C4-2B (cell line): ENCODE data around the gene R3HDM4.

ENCODE experiments used
- ZFX ChIP-seq: fragments of 450-650 bp; IDR thresholded peaks from 2 replicates; pipeline ENCODE4 v1.6.1; 2017
- TF ChIP-seq, protein P1 (sequence below): fragments of 450-650 bp; conservative IDR thresholded peaks from 2 replicates; pipeline ENCODE4 v1.5.1; 2017; ENCODE audit warnings: mild to moderate bottlenecking

DNA sequence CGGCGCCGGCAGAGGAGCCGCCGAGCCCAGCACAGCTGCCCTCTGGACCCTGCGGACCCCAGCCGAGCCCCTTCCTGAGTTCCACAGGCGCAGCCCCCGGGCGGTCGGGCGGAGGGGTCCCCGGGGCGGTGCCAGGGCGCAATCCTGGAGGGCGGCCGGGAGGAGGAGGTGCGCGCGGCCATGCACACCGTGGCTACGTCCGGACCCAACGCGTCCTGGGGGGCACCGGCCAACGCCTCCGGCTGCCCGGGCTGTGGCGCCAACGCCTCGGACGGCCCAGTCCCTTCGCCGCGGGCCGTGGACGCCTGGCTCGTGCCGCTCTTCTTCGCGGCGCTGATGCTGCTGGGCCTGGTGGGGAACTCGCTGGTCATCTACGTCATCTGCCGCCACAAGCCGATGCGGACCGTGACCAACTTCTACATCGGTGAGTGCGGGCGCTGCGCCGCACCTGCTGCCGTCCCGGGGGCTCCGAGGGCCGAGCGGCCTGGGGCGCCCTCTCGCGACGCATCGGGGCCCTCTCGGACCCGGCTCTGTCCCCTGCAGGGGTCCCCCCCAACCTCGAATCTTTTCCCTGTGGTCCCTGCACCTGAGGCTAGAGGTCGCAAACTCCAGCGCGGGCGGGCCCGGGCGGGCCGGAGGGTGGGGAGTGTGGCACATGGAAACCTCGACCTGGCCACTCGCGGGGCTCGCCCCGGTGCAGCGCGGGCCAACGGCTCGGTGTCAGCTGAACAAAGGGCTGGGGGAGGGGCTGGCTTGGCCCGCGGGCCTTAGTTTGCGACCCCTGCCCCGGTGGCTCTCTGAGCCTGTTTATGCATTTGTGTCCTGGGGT, 4.5 kb upstream of the R3HDM4 start, which contains the start of gene KISS1R:
- TF ChIP-seq, protein P1, sequence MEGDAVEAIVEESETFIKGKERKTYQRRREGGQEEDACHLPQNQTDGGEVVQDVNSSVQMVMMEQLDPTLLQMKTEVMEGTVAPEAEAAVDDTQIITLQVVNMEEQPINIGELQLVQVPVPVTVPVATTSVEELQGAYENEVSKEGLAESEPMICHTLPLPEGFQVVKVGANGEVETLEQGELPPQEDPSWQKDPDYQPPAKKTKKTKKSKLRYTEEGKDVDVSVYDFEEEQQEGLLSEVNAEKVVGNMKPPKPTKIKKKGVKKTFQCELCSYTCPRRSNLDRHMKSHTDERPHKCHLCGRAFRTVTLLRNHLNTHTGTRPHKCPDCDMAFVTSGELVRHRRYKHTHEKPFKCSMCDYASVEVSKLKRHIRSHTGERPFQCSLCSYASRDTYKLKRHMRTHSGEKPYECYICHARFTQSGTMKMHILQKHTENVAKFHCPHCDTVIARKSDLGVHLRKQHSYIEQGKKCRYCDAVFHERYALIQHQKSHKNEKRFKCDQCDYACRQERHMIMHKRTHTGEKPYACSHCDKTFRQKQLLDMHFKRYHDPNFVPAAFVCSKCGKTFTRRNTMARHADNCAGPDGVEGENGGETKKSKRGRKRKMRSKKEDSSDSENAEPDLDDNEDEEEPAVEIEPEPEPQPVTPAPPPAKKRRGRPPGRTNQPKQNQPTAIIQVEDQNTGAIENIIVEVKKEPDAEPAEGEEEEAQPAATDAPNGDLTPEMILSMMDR: no peak
- TF ChIP-seq ZFX: no peak
